Brain microvascular endothelial cell (primary cell): ENCODE results near the gene USO1.
"Not testable (repeated sequence)": the region's sequence is repeated elsewhere in the genome, so short reads cannot be mapped to it uniquely, and the experiment has no call there.

Experiments used
- DNase-seq: peaks from one replicate; pipeline ENCODE4 v3.0.0-alpha.2; 2020
- H3K27ac ChIP-seq: fragments of 250-450 bp; sonication (Bioruptor Pico); 2 replicates; pipeline ENCODE4 v1.5.1; 2020; ENCODE audit warnings: mild to moderate bottlenecking, moderate library complexity
- H3K27me3 ChIP-seq: fragments of 250-450 bp; sonication (Bioruptor Pico); replicated peaks from 2 replicates; pipeline ENCODE4 v1.5.1; 2020; ENCODE audit warnings: mild to moderate bottlenecking
- H3K36me3 ChIP-seq: fragments of 250-450 bp; sonication (Bioruptor Pico); replicated peaks from 2 replicates; pipeline ENCODE4 v1.5.1; 2020; ENCODE audit warnings: mild to moderate bottlenecking
- H3K4me3 ChIP-seq: 2 replicates; pipeline ENCODE4 v1.5.1; 2011; ENCODE audit warnings: low read depth, mild to moderate bottlenecking, control low read depth, low read length, moderate library complexity
- CTCF ChIP-seq: IDR thresholded peaks from 2 replicates; pipeline ENCODE4 v1.5.1; 2011; ENCODE audit warnings: low read depth, mild to moderate bottlenecking, moderate library complexity, low read length, control low read depth, inconsistent platforms; ENCODE audit errors: missing control alignments
- in situ Hi-C: cut with HindIII; loops from 2 replicates; pipeline ENCODE4 v1.10.0; 2017; ENCODE audit warnings: low sequenced_read_pairs, low pct_ligation_motif_present

USO1 gene

DNA sequence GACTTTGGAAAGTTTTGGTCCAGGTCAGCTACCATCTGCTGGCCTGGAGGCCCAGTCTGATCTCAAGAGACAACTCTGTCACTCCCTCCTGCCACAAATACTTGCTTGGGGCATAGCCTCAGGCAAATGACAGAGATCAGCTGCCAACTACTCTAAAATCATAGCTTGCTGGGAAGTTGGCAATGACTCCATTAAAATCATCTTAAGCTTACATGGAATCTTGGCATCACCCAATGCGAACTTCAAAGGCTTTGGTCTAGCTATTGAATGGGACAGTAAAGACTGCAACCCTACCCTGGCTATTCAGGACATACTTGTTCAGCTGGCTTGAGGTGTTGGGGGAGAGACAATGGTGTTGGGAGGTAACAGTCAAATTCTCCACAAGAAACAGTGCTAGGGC lies 7.0 kb upstream of the USO1 start:
- Histone ChIP-seq H3K4me3 (no peak overlapping the region), H3K27me3 (no peaks in the 10 kb centered on the region), H3K36me3 (peaks cover 2% of the 10 kb centered on the region), H3K27ac (no peak overlapping the region)
- TF ChIP-seq CTCF = no peak
- no peak for DNase-seq
- in situ Hi-C loops = no loop called here

- Histone ChIP-seq H3K27ac (no peak overlapping the region), H3K27me3 (no peaks in the 10 kb centered on the region), H3K4me3 (no peak overlapping the region), H3K36me3 (peaks cover 2% of the 10 kb centered on the region)
- in situ Hi-C loops = no loop called here
- no peak for TF ChIP-seq CTCF
- no peak for DNase-seq
These were observed 5.8 kb upstream of the USO1 start for GRCh38 chr4:75718529-75718928.

DNA sequence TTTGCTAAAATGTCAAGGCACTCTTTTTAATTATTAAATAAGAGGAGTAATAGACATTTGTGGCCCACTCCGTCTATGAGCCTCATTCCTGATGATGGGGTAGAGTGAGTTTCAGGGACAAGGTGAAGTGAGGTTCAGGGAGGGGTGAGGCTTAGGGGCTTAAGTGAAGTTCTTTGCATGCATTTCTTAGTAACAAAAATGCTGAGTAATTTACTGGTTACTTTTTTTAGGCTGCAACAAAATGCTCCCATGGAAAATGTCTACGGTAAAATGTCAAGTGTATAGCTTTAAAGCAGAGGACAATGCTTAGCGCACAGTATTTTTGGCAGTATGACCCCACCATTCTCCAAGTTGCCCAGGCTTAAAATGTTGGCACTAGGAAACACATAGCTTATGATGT lies 2.0 kb upstream of the USO1 start:
- in situ Hi-C loops = no loop called here
- no peak for DNase-seq
- no peak overlapping the region for H3K27ac ChIP-seq

DNA sequence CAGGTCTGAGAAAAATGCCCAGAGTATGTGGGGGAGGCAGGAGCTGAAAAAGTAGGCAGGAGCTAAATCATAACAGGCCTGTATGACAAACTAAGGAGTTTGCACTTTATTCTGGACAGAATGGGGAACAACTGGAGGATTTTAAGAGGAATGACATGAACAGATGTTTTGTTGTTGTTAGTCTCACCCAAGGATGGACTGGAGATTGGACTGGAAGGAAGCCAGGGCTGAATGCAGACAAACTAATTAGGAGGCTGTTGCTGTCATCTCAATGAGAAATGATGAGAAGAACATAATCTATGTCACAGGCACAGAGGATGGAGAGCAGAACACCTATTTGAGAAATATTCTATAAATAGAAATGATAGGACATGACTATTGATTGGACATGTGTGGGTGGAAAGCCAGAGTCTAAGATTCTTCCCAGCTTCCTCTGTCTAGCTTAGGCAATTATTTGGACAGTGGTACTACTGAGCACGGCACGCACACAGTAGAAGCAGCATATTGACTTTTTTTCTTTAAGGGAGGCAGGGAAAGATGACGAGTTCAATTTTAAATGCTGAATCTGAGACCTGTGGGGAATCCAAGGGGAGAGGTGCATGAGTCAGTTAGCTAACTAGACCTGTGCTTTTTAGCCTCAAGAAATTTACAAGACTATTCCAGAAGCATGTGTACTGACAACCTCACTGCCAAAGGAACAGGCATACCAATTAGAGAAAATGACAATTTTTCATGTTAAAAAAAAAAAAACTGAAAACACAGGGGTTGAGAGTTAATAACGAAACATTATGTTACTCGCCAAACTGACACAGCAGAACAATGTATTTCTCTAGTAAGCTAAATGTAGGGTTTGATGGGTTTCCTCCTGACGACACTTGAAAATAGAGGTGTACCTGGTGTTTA lies 963 bp upstream of the USO1 start:
- TF ChIP-seq CTCF = no peak
- Histone ChIP-seq H3K4me3 (peak overlapping the region; percentile 98), H3K36me3 (peaks cover 2% of the 10 kb centered on the region), H3K27me3 (no peaks in the 10 kb centered on the region), H3K27ac (peak overlapping the region; percentile 98)
- DNase-seq = peak; percentile 41
- in situ Hi-C loops = no loop called here

More for the DNA sequence above, 2.0 kb upstream of the USO1 start:
- TF ChIP-seq CTCF = no peak
- Histone ChIP-seq H3K27me3 (no peaks in the 10 kb centered on the region), H3K36me3 (peaks cover 2% of the 10 kb centered on the region), H3K4me3 (no peak overlapping the region)

DNA sequence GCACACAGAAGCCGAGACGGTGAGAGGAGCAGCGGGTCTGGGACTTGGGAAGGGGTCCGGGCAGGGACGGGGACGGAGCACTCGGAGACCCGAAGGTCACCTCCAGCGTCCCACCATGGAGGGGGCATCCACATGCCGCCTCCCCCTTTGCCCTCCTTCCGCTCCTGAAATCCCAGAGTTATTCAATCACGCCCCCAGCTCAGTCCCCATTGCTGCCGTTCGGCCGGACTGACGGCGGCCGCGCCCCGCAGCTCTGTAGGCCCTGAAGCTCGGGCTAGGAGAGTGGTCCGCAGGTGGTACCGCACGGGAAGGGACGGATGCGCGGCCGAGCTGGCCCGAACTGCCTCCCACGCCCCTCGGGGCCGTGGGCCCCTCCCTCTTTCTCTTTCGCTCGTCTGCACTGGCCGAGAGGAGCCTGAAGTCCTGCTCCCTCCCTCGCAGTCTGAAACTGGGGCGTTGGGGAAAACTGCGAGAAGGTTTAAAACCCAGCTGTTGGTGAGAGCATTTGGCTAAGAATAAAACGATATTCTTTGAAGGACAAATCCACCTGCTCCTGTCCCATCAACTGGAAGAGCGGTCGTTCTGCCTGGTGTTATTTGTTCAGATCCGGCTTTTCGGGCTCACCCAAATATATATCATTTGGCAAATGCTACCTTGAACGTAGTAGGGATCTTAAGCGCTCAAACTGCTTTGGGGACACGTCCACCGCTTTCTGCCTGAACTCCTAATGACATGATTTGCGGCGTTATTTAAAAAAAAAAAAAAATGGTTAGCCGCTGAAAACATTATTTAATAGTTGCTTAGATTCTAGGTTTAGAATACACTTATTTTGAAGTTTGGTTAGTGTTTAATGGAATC lies 719 bp downstream of the USO1 start:
- DNase-seq = peak; percentile 74
- Histone ChIP-seq H3K27ac (peak overlapping the region; percentile 98), H3K4me3 (peak overlapping the region; percentile 98), H3K27me3 (no peaks in the 10 kb centered on the region), H3K36me3 (no peaks in the 10 kb centered on the region)
- in situ Hi-C loops = no loop called here
- no peak for TF ChIP-seq CTCF

DNA sequence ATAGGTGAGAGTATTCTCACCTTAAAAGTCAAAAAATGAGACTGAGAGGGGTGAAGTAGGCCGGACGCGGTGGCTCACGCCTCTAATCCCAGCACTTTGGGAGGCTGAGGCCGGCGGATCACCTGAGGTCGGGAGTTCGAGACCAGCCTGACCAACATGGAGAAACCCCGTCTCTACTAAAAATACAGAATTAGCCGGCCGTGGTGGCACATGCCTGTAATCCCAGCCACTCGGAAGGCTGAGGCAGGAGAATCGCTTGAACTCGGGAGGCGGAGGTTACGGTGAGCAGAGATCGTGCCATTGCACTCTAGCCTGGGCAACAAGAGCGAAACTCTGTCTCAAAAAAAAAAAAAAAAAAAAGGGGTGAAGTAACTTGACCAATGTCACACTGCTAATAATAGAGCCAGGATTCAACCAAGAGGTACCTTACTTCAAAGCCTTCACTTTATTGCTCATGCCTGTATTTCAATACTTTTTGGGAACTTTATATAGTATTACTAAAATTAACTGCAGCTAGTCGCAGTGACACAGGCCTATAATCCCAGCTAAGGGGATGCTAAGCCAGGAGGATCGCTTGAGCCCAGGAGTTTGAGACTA lies 1.7 kb downstream of the USO1 start:
- H3K4me3 ChIP-seq = peak overlapping the region; percentile 98
- H3K36me3 ChIP-seq, DNase-seq, H3K27ac ChIP-seq, H3K27me3 ChIP-seq, in situ Hi-C loops: not testable (repeated sequence)
